HuH-7.5 (cell line): Measurements from ENCODE around the gene BACH1.

ENCODE experiments used
- DNase-seq: peaks from one replicate; pipeline ENCODE4 v3.0.0; 2011; ENCODE audit warnings: low spot score

The BACH1 gene

GRCh38 chr21:29315131-29315749, 16.5 kb downstream of the BACH1 start:
- no peak for DNase-seq

GRCh38 chr21:29316029-29316742, 17.5 kb downstream of the BACH1 start:
- DNase-seq = no peak

- no peak for DNase-seq
Measured at GRCh38 chr21:29316806-29317205, 18.1 kb downstream of the BACH1 start.

- DNase-seq = no peak
Measured at GRCh38 chr21:29318354-29318753, 19.6 kb downstream of the BACH1 start.

- no peak for DNase-seq
Measured at GRCh38 chr21:29320031-29320430, 21.3 kb downstream of the BACH1 start.

- DNase-seq = no peak
Measured at GRCh38 chr21:29321217-29321616, 22.5 kb downstream of the BACH1 start.

- DNase-seq = no peak
Measured at GRCh38 chr21:29321932-29322928, 23.5 kb downstream of the BACH1 start.

GRCh38 chr21:29323189-29323588, 24.5 kb downstream of the BACH1 start:
- no peak for DNase-seq

GRCh38 chr21:29326914-29327554, 28.3 kb downstream of the BACH1 start:
- no peak for DNase-seq

GRCh38 chr21:29329406-29329805, 30.7 kb downstream of the BACH1 start:
- DNase-seq = no peak

- no peak for DNase-seq
Measured at GRCh38 chr21:29330797-29331196, 32.1 kb downstream of the BACH1 start.

GRCh38 chr21:29332461-29333362, 34.0 kb downstream of the BACH1 start:
- DNase-seq = no peak

GRCh38 chr21:29333406-29333805, 34.7 kb downstream of the BACH1 start:
- no peak for DNase-seq

- DNase-seq = no peak
Measured at GRCh38 chr21:29334717-29335428, 36.2 kb downstream of the BACH1 start.

GRCh38 chr21:29335720-29336119, 37.0 kb downstream of the BACH1 start:
- DNase-seq = no peak

- DNase-seq = no peak
Measured at GRCh38 chr21:29338256-29338655, 39.5 kb downstream of the BACH1 start.

- no peak for DNase-seq
Measured at GRCh38 chr21:29340228-29340627, 41.5 kb downstream of the BACH1 start.

- DNase-seq = no peak
Measured at GRCh38 chr21:29342363-29342957, 43.7 kb downstream of the BACH1 start.

GRCh38 chr21:29343519-29343918, 44.8 kb downstream of the BACH1 start:
- no peak for DNase-seq

GRCh38 chr21:29346281-29346680, 47.6 kb downstream of the BACH1 start:
- DNase-seq = no peak
